ENCODE results near the gene LRP1B. TPM values are rescaled to one million over a fixed set of nuclear protein-coding genes. Genes with fewer than 3 reads are reported as not detected.

Gene LRP1B
- total and polyA plus RNA-seq, 4 donors = 0.01 to 0.84 (median 0.17) TPM

DNA sequence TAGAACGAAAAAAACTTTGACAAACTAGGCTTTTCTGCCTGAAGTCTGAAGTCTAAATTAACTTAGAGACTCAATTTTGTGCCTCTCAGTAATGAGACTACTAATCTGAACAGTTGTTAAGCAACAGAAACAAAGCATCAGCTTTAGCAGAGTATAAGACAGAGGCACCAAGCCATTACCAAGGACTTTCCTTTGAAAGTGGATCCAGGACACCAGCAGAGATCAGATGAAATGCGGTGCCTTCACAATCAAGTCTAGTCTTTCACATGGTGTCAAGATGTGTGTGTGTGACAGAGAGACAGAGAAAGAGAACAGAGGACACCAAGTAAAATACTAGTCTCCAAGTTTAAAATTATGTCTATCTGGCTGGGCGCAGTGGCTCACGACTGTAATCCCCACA, 1502.9 kb downstream of the LRP1B start:
- H3K27ac ChIP-seq (ENCODE audit: low read depth in 1 of 2, low read length in 2 of 2) = no peak overlapping the region
- no peaks in the 10 kb centered on the region for H3K36me3 ChIP-seq (ENCODE audit: control insufficient read depth in 4 of 4, insufficient read depth in 3 of 4, low read depth in 1 of 4, low read length in 3 of 4)
- TF ChIP-seq GABPA (IDR thresholded peaks at IDR 0.05 in 1 of 2, conservative IDR thresholded peaks at IDR 0.05 in 1 of 2) = no peak
- TF ChIP-seq, protein P1, sequence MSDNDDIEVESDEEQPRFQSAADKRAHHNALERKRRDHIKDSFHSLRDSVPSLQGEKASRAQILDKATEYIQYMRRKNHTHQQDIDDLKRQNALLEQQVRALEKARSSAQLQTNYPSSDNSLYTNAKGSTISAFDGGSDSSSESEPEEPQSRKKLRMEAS (IDR thresholded peaks at IDR 0.05) = no peak
- TF ChIP-seq, protein P2, sequence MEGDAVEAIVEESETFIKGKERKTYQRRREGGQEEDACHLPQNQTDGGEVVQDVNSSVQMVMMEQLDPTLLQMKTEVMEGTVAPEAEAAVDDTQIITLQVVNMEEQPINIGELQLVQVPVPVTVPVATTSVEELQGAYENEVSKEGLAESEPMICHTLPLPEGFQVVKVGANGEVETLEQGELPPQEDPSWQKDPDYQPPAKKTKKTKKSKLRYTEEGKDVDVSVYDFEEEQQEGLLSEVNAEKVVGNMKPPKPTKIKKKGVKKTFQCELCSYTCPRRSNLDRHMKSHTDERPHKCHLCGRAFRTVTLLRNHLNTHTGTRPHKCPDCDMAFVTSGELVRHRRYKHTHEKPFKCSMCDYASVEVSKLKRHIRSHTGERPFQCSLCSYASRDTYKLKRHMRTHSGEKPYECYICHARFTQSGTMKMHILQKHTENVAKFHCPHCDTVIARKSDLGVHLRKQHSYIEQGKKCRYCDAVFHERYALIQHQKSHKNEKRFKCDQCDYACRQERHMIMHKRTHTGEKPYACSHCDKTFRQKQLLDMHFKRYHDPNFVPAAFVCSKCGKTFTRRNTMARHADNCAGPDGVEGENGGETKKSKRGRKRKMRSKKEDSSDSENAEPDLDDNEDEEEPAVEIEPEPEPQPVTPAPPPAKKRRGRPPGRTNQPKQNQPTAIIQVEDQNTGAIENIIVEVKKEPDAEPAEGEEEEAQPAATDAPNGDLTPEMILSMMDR (IDR thresholded peaks at IDR 0.05; ENCODE audit: low read depth, low read length, missing input control) = no peak
- TF ChIP-seq YY1 (IDR thresholded peaks at IDR 0.05) = no peak
- no peak for TF ChIP-seq RAD21 (IDR thresholded peaks at IDR 0.05)
- TF ChIP-seq FOXA1 (IDR thresholded peaks at IDR 0.05) = no peak
- no peak for TF ChIP-seq RXRA (IDR thresholded peaks at IDR 0.05)
- TF ChIP-seq TAF1 (conservative IDR thresholded peaks at IDR 0.05) = no peak
- no peak for TF ChIP-seq NR2F2 (IDR thresholded peaks at IDR 0.05)
- TF ChIP-seq, protein P3, sequence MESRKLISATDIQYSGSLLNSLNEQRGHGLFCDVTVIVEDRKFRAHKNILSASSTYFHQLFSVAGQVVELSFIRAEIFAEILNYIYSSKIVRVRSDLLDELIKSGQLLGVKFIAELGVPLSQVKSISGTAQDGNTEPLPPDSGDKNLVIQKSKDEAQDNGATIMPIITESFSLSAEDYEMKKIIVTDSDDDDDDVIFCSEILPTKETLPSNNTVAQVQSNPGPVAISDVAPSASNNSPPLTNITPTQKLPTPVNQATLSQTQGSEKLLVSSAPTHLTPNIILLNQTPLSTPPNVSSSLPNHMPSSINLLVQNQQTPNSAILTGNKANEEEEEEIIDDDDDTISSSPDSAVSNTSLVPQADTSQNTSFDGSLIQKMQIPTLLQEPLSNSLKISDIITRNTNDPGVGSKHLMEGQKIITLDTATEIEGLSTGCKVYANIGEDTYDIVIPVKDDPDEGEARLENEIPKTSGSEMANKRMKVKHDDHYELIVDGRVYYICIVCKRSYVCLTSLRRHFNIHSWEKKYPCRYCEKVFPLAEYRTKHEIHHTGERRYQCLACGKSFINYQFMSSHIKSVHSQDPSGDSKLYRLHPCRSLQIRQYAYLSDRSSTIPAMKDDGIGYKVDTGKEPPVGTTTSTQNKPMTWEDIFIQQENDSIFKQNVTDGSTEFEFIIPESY (IDR thresholded peaks at IDR 0.05) = no peak
- H3K9me3 ChIP-seq (ENCODE audit: control insufficient read depth in 4 of 4, low read length in 3 of 4) = no peaks in the 10 kb centered on the region
- H3K4me1 ChIP-seq (ENCODE audit: control insufficient read depth in 4 of 4, insufficient read depth in 4 of 4, low read length in 3 of 4) = no peaks in the 10 kb centered on the region
- H3K4me3 ChIP-seq (ENCODE audit: low read depth in 1 of 3, low read length in 3 of 3) = no peak overlapping the region
- WGBS = 93% methylated on average over 4 of the region's 4 CpGs
- no peaks in the 10 kb centered on the region for H3K27me3 ChIP-seq (ENCODE audit: control insufficient read depth in 4 of 4, insufficient read depth in 4 of 4, low read length in 3 of 4)
- H3K9ac ChIP-seq (ENCODE audit: low read depth in 1 of 2, low read length in 2 of 2) = no peak overlapping the region
- DNase-seq (ENCODE audit: low spot score) = no peak

DNA sequence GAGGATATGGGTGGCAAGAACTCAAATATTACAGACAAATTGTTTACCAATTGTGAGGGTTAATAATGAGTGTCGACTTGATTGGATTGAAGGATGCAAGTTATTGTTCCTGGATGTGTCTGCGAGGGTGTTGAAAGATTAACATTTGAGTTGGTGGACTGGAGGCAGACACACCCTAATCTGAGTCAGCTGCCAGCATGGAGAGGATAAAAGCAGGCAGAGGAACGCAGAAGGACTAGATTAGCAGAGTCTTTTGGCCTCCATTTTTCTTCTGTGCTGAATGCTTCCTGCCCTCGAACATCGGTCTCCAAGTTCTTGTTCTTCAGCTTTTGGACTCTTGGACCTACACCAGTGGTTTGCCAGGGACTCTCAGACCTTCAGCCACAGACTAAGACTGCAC, 1503.7 kb downstream of the LRP1B start:
- Histone ChIP-seq H3K36me3 (ENCODE audit: control insufficient read depth in 4 of 4, insufficient read depth in 3 of 4, low read depth in 1 of 4, low read length in 3 of 4) (no peaks in the 10 kb centered on the region), H3K27ac (ENCODE audit: low read depth in 1 of 2, low read length in 2 of 2) (no peak overlapping the region), H3K27me3 (ENCODE audit: control insufficient read depth in 4 of 4, insufficient read depth in 4 of 4, low read length in 3 of 4) (no peaks in the 10 kb centered on the region), H3K4me1 (ENCODE audit: control insufficient read depth in 4 of 4, insufficient read depth in 4 of 4, low read length in 3 of 4) (no peaks in the 10 kb centered on the region), H3K9ac (ENCODE audit: low read depth in 1 of 2, low read length in 2 of 2) (no peak overlapping the region), H3K9me3 (ENCODE audit: control insufficient read depth in 4 of 4, low read length in 3 of 4) (no peaks in the 10 kb centered on the region), H3K4me3 (ENCODE audit: low read depth in 1 of 3, low read length in 3 of 3) (no peak overlapping the region)
- no peak for DNase-seq (ENCODE audit: low spot score)
- TF ChIP-seq FOXA2 (IDR thresholded peaks at IDR 0.05) (no peak), YY1 (IDR thresholded peaks at IDR 0.05) (no peak), TAF1 (conservative IDR thresholded peaks at IDR 0.05) (no peak), JUND (IDR thresholded peaks at IDR 0.05) (no peak), SP1 (IDR thresholded peaks at IDR 0.05) (no peak), HNF4A (conservative IDR thresholded peaks at IDR 0.05) (no peak), HNF4G (IDR thresholded peaks at IDR 0.05) (no peak), RAD21 (IDR thresholded peaks at IDR 0.05) (no peak), RXRA (IDR thresholded peaks at IDR 0.05) (no peak), EGR1 (IDR thresholded peaks at IDR 0.05; ENCODE audit: low read depth in 2 of 2) (no peak)
- TF ChIP-seq, protein P1 (IDR thresholded peaks at IDR 0.05) = no peak
- TF ChIP-seq, protein P4, sequence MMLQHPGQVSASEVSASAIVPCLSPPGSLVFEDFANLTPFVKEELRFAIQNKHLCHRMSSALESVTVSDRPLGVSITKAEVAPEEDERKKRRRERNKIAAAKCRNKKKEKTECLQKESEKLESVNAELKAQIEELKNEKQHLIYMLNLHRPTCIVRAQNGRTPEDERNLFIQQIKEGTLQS (IDR thresholded peaks at IDR 0.05) = no peak
- TF ChIP-seq, protein P2 (IDR thresholded peaks at IDR 0.05; ENCODE audit: low read depth, low read length, missing input control) = no peak
- TF ChIP-seq, protein P3 (IDR thresholded peaks at IDR 0.05) = no peak
- TF ChIP-seq, protein P5, sequence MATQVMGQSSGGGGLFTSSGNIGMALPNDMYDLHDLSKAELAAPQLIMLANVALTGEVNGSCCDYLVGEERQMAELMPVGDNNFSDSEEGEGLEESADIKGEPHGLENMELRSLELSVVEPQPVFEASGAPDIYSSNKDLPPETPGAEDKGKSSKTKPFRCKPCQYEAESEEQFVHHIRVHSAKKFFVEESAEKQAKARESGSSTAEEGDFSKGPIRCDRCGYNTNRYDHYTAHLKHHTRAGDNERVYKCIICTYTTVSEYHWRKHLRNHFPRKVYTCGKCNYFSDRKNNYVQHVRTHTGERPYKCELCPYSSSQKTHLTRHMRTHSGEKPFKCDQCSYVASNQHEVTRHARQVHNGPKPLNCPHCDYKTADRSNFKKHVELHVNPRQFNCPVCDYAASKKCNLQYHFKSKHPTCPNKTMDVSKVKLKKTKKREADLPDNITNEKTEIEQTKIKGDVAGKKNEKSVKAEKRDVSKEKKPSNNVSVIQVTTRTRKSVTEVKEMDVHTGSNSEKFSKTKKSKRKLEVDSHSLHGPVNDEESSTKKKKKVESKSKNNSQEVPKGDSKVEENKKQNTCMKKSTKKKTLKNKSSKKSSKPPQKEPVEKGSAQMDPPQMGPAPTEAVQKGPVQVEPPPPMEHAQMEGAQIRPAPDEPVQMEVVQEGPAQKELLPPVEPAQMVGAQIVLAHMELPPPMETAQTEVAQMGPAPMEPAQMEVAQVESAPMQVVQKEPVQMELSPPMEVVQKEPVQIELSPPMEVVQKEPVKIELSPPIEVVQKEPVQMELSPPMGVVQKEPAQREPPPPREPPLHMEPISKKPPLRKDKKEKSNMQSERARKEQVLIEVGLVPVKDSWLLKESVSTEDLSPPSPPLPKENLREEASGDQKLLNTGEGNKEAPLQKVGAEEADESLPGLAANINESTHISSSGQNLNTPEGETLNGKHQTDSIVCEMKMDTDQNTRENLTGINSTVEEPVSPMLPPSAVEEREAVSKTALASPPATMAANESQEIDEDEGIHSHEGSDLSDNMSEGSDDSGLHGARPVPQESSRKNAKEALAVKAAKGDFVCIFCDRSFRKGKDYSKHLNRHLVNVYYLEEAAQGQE (IDR thresholded peaks at IDR 0.05) = no peak
- 78% methylated on average over 5 of the region's 5 CpGs for WGBS
